ENCODE data around the gene ITPR3. TPM values are rescaled to one million over a fixed set of nuclear protein-coding genes. Genes with fewer than 3 reads are reported as not detected.

ITPR3 gene
- polyA plus RNA-seq, 1 of the 3 experiments (the other 2 are of a cell fraction), result 8.1 TPM

DNA sequence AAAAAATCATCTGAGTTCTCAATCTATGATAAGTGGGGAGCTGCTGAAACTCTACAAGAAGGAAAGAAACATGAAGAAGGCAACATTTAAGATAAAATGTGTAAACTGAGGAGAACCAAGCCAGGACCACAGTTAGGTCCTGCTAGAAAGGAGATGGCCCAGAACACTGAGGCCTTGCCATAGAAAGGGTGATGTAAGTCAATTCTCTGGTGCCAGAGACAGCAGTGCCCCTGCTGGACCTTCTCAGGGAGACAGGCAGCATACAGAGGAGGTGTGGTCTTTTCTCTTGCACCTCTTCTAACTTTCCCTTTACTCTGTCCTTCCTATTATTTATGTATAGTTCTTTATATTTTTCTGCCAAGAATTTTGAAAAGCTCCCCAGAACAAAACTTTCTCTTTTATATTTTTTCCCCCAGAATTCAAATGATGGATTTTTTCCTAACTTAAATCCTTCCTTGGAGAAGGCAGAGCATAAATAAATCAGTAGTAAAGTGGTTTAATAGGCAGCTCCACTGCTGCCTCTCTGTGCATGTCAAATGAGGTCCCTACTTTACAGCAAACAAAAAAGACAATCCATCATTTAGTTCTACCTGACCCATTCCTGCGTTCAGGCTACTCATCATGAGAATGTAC lies 81.3 kb downstream of the ITPR3 start:
- Histone ChIP-seq H3K36me3 (replicated peaks in 1 of 2; ENCODE audit: control insufficient read depth in 1 of 2, insufficient read depth in 2 of 2, low read length in 1 of 2) (peaks cover 0 to 38% of the 10 kb centered on the region in 2 experiments), H3K4me1 (ENCODE audit: control insufficient read depth in 1 of 2, insufficient read depth in 2 of 2, low read depth in 1 of 2, low read length in 1 of 2) (peaks cover under 1 to 20% of the 10 kb centered on the region in 2 experiments; a peak in 2 of 4 replicates), H3K9me3 (no peaks in the 10 kb centered on the region), H3K27ac (ENCODE audit: low read depth in 2 of 2, low read length in 1 of 2) (no peak overlapping the region), H3K4me3 (ENCODE audit: low read depth in 2 of 2, low read length in 1 of 2) (no peak overlapping the region; a peak in 1 of 4 replicates), H3K4me2 (no peak overlapping the region), H4K20me1 (ENCODE audit: insufficient read depth) (no peaks in the 10 kb centered on the region), H3K9me2 (no peaks in the 10 kb centered on the region), H3F3A (replicated peaks; ENCODE audit: insufficient read depth) (peaks cover 5% of the 10 kb centered on the region), H2AFZ (ENCODE audit: low read depth) (no peak overlapping the region), H3K27me3 (ENCODE audit: insufficient read depth) (no peaks in the 10 kb centered on the region), H3K79me2 (ENCODE audit: insufficient read depth) (no peaks in the 10 kb centered on the region), H3K9ac (no peak overlapping the region)
- ChIA-PET CTCF (interaction anchor here (0.5 to 9.7 kb wide), 31 partner anchors 8 to 452 kb away, joined by 3 to 188 read pairs (median 4); partner anchors contain the start of genes BAK1, ITPR3 and UQCC2), POLR2A (interaction anchor here (0.6 to 1.0 kb wide), 2 partner anchors 9 to 121 kb away, joined by 3 read pairs; partner anchors contain the start of gene UQCC2)
- WGBS (ENCODE audit: low lambda C conversion rate), result 76% methylated on average over 1 of the region's 1 CpG
- peak; percentile 74 for DNase-seq
- TF ChIP-seq, protein P1, sequence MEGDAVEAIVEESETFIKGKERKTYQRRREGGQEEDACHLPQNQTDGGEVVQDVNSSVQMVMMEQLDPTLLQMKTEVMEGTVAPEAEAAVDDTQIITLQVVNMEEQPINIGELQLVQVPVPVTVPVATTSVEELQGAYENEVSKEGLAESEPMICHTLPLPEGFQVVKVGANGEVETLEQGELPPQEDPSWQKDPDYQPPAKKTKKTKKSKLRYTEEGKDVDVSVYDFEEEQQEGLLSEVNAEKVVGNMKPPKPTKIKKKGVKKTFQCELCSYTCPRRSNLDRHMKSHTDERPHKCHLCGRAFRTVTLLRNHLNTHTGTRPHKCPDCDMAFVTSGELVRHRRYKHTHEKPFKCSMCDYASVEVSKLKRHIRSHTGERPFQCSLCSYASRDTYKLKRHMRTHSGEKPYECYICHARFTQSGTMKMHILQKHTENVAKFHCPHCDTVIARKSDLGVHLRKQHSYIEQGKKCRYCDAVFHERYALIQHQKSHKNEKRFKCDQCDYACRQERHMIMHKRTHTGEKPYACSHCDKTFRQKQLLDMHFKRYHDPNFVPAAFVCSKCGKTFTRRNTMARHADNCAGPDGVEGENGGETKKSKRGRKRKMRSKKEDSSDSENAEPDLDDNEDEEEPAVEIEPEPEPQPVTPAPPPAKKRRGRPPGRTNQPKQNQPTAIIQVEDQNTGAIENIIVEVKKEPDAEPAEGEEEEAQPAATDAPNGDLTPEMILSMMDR (IDR thresholded peaks at IDR 0.05), result peak; percentile 65
- TF ChIP-seq RAD21 (IDR thresholded peaks at IDR 0.05; ENCODE audit: low read length) (peak; percentile 72), FOXJ3 (CRISPR knock-in tag; IDR thresholded peaks at IDR 0.05) (no peak), SMC3 (IDR thresholded peaks at IDR 0.05; ENCODE audit: low read depth, low read length) (peak; percentile 25; the same call in 1 of the 2 replicates)

DNA sequence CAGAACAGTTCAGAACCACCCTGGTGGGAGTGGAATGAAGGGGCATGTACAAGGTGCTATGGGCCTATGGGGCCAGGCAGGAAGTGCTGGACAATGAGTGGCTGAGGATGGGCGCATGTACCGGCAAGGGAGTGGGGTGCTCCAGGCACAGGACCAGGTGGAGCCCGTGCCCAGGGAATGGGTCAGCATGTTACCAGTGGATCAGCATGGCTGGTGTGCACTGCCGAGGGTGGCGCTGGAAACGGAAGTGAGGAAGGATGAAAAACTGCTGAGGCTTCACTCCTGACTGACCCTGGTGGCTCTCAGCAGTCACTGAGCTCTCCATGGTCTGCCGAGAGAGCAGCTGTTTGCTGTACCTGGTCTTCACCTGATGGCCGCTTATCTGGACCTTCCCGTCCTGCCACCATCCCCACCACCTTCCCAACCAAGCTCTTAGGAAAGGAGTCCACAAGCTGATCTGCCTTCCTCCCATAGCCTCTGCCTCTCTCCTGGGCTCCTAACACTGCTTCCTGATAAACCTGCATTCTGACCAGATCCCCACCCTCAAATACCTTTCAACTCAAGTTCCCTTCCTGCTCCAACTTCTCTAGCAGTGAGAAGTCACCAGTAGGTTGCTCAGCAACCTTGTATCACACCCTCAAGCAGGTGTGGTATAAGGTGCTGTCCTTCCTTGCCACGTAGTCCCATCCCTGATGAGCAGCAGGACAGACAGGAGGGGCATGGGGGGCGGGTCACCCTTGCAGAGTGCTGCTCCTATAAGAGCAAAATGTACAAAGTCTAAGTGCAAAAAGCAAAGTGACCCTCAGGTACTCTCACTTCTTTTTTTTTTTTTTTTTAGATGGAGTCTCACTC lies 83.3 kb downstream of the ITPR3 start:
- H2AFZ ChIP-seq (ENCODE audit: low read depth), result no peak overlapping the region
- no peaks in the 10 kb centered on the region for H4K20me1 ChIP-seq (ENCODE audit: insufficient read depth)
- ChIA-PET CTCF (interaction anchor here (0.6 to 9.7 kb wide), 3 partner anchors 33 to 315 kb away, joined by 3 to 188 read pairs (median 3); no protein-coding TSS in a partner anchor), POLR2A (interaction anchor here (1.2 kb wide), 1 partner anchor 97 kb away, joined by 3 read pairs; no protein-coding TSS in a partner anchor)
- H3K79me2 ChIP-seq (ENCODE audit: insufficient read depth), result peaks cover 9% of the 10 kb centered on the region; the same call in 1 of the 2 replicates
- H3K9me3 ChIP-seq, result no peaks in the 10 kb centered on the region
- H3K9me2 ChIP-seq, result no peaks in the 10 kb centered on the region
- H3F3A ChIP-seq (replicated peaks; ENCODE audit: insufficient read depth), result peaks cover 4% of the 10 kb centered on the region
- H3K4me2 ChIP-seq, result no peak overlapping the region
- H3K4me1 ChIP-seq (ENCODE audit: control insufficient read depth in 1 of 2, insufficient read depth in 2 of 2, low read depth in 1 of 2, low read length in 1 of 2), result peaks cover 0 to 6% of the 10 kb centered on the region in 2 experiments; a peak in 1 of 4 replicates
- no peak overlapping the region for H3K27ac ChIP-seq (ENCODE audit: low read depth in 2 of 2, low read length in 1 of 2)
- H3K36me3 ChIP-seq (replicated peaks in 1 of 2; ENCODE audit: control insufficient read depth in 1 of 2, insufficient read depth in 2 of 2, low read length in 1 of 2), result peaks cover 7 to 44% of the 10 kb centered on the region in 2 experiments
- no peak overlapping the region for H3K4me3 ChIP-seq (ENCODE audit: low read depth in 2 of 2, low read length in 1 of 2)
- no peak overlapping the region for H3K9ac ChIP-seq
- no peak for DNase-seq
- 87% methylated on average over 10 of the region's 11 CpGs for WGBS (ENCODE audit: low lambda C conversion rate)
- no peaks in the 10 kb centered on the region for H3K27me3 ChIP-seq (ENCODE audit: insufficient read depth)
- no peak for TF ChIP-seq SIN3A (IDR thresholded peaks at IDR 0.05; ENCODE audit: borderline replicate concordance, low read depth, low read length)
- TF ChIP-seq USF2 (IDR thresholded peaks at IDR 0.05; ENCODE audit: borderline replicate concordance, low read depth, low read length), result no peak
- no peak for TF ChIP-seq POLR2AphosphoS5 (IDR thresholded peaks at IDR 0.05; ENCODE audit: low read depth, low read length)
- TF ChIP-seq YY1 (IDR thresholded peaks at IDR 0.05; ENCODE audit: low read depth), result no peak
- TF ChIP-seq EP300 (IDR thresholded peaks at IDR 0.05; ENCODE audit: borderline replicate concordance in 1 of 2, low read depth in 1 of 2, low read length in 1 of 2), result no peak
- no peak for TF ChIP-seq RXRA (IDR thresholded peaks at IDR 0.05; ENCODE audit: borderline replicate concordance, low read depth)
- no peak for TF ChIP-seq RAD21 (IDR thresholded peaks at IDR 0.05; ENCODE audit: low read length)
- no peak for TF ChIP-seq MEF2A (IDR thresholded peaks at IDR 0.05; ENCODE audit: borderline replicate concordance, low read depth)
- no peak for TF ChIP-seq NFIC (IDR thresholded peaks at IDR 0.05; ENCODE audit: borderline replicate concordance)
- TF ChIP-seq, protein P2, sequence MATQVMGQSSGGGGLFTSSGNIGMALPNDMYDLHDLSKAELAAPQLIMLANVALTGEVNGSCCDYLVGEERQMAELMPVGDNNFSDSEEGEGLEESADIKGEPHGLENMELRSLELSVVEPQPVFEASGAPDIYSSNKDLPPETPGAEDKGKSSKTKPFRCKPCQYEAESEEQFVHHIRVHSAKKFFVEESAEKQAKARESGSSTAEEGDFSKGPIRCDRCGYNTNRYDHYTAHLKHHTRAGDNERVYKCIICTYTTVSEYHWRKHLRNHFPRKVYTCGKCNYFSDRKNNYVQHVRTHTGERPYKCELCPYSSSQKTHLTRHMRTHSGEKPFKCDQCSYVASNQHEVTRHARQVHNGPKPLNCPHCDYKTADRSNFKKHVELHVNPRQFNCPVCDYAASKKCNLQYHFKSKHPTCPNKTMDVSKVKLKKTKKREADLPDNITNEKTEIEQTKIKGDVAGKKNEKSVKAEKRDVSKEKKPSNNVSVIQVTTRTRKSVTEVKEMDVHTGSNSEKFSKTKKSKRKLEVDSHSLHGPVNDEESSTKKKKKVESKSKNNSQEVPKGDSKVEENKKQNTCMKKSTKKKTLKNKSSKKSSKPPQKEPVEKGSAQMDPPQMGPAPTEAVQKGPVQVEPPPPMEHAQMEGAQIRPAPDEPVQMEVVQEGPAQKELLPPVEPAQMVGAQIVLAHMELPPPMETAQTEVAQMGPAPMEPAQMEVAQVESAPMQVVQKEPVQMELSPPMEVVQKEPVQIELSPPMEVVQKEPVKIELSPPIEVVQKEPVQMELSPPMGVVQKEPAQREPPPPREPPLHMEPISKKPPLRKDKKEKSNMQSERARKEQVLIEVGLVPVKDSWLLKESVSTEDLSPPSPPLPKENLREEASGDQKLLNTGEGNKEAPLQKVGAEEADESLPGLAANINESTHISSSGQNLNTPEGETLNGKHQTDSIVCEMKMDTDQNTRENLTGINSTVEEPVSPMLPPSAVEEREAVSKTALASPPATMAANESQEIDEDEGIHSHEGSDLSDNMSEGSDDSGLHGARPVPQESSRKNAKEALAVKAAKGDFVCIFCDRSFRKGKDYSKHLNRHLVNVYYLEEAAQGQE (IDR thresholded peaks at IDR 0.05; ENCODE audit: low read depth, low read length), result no peak
- TF ChIP-seq GABPA (IDR thresholded peaks at IDR 0.05; ENCODE audit: low read depth), result no peak
- TF ChIP-seq RFX5 (IDR thresholded peaks at IDR 0.05; ENCODE audit: low read length), result no peak
- TF ChIP-seq CHD2 (IDR thresholded peaks at IDR 0.05; ENCODE audit: low read length, partially characterized antibody), result no peak
- no peak for TF ChIP-seq TAF1 (IDR thresholded peaks at IDR 0.05; ENCODE audit: borderline replicate concordance, low read depth, low read length)
